H9 (cell line): ENCODE results near the gene MMRN2. TPM values are rescaled to one million over a fixed set of nuclear protein-coding genes. Genes with fewer than 3 reads are reported as not detected.
"Not testable (repeated sequence)": the region's sequence is repeated elsewhere in the genome, so short reads cannot be mapped to it uniquely, and the experiment has no call there.

Experiments
- DNase-seq: peaks from one replicate; pipeline ENCODE4 v3.0.0-alpha.2; 2017
- H2AFZ ChIP-seq: one replicate; pipeline ENCODE4 v1.6.1; 2013; ENCODE audit warnings: mild to moderate bottlenecking, low read length, control low read depth, moderate library complexity
- H2AK5ac ChIP-seq: 2 replicates; pipeline ENCODE4 v1.6.1; 2013; ENCODE audit warnings: low read length, control low read depth, mixed read lengths; ENCODE audit not compliant: insufficient read length
- H2BK120ac ChIP-seq: one replicate; pipeline ENCODE4 v1.6.1; 2013; ENCODE audit warnings: low read depth, mild to moderate bottlenecking, low read length, control low read depth, inconsistent platforms; ENCODE audit not compliant: poor library complexity, severe bottlenecking
- H2BK12ac ChIP-seq: 2 replicates; pipeline ENCODE4 v1.6.1; 2013; ENCODE audit warnings: low read length, control low read depth, mixed read lengths, low read depth; ENCODE audit not compliant: insufficient read length
- H2BK15ac ChIP-seq: 2 replicates; pipeline ENCODE4 v1.6.1; 2013; ENCODE audit warnings: low read depth, low read length, control low read depth
- H2BK20ac ChIP-seq: one replicate; pipeline ENCODE4 v1.6.1; 2013; ENCODE audit warnings: low read depth, mild to moderate bottlenecking, low read length, control low read depth, inconsistent platforms; ENCODE audit not compliant: poor library complexity, severe bottlenecking
- H2BK5ac ChIP-seq: 2 replicates; pipeline ENCODE4 v1.6.1; 2013; ENCODE audit warnings: low read length, control low read depth, mixed read lengths; ENCODE audit not compliant: insufficient read length
- H3K14ac ChIP-seq: 2 replicates; pipeline ENCODE4 v1.6.1; 2013; ENCODE audit warnings: low read length, control low read depth; ENCODE audit not compliant: insufficient read depth
- H3K18ac ChIP-seq: 2 replicates; pipeline ENCODE4 v1.6.1; 2013; ENCODE audit warnings: low read depth, mild to moderate bottlenecking, mixed read lengths, low read length, control low read depth; ENCODE audit not compliant: insufficient read length
- H3K23ac ChIP-seq: 2 replicates; pipeline ENCODE4 v1.6.1; 2013; ENCODE audit warnings: low read length, control low read depth, mixed read lengths, low read depth; ENCODE audit not compliant: insufficient read length
- H3K23me2 ChIP-seq: 2 replicates; pipeline ENCODE4 v1.6.1; 2013; ENCODE audit warnings: low read depth, mild to moderate bottlenecking, mixed read lengths, low read length, control low read depth; ENCODE audit not compliant: insufficient read length, poor library complexity, severe bottlenecking
- H3K27ac ChIP-seq: 2 replicates; pipeline ENCODE4 v1.5.1; 2013; ENCODE audit warnings: low read length, control low read depth, mixed read lengths, low read depth; ENCODE audit not compliant: insufficient read length
- H3K27me3 ChIP-seq: 2 replicates; pipeline ENCODE4 v1.6.1; 2013; ENCODE audit warnings: low read length, control low read depth, inconsistent platforms; ENCODE audit not compliant: insufficient read depth
- H3K4ac ChIP-seq: 2 replicates; pipeline ENCODE4 v1.6.1; 2013; ENCODE audit warnings: low read depth, mild to moderate bottlenecking, control low read depth, inconsistent platforms, low read length, moderate library complexity
- H3K4me1 ChIP-seq: 2 replicates; pipeline ENCODE4 v1.6.1; 2013; ENCODE audit warnings: low read length, control low read depth, inconsistent platforms; ENCODE audit not compliant: insufficient read depth
- H3K4me2 ChIP-seq: 2 replicates; pipeline ENCODE4 v1.6.1; 2013; ENCODE audit warnings: low read length, control low read depth, mixed read lengths; ENCODE audit not compliant: insufficient read length, insufficient read depth
- H3K56ac ChIP-seq: 2 replicates; pipeline ENCODE4 v1.6.1; 2013; ENCODE audit warnings: low read depth, mild to moderate bottlenecking, mixed read lengths, low read length, control low read depth; ENCODE audit not compliant: insufficient read length
- H3K79me1 ChIP-seq: 2 replicates; pipeline ENCODE4 v1.6.1; 2013; ENCODE audit warnings: low read depth, mild to moderate bottlenecking, moderate library complexity, low read length, control low read depth, inconsistent platforms; ENCODE audit not compliant: insufficient read depth, poor library complexity, severe bottlenecking
- H3K79me2 ChIP-seq: 2 replicates; pipeline ENCODE4 v1.6.1; 2013; ENCODE audit warnings: low read length, control low read depth, inconsistent platforms; ENCODE audit not compliant: insufficient read depth
- H3K9ac ChIP-seq: 2 replicates; pipeline ENCODE4 v1.6.1; 2013; ENCODE audit warnings: low read length, control low read depth, mixed read lengths; ENCODE audit not compliant: insufficient read length; ENCODE audit errors: extremely low read depth
- H3K9me3 ChIP-seq: one replicate; pipeline ENCODE4 v1.6.1; 2013; ENCODE audit warnings: low read depth, low read length, inconsistent platforms; ENCODE audit not compliant: control insufficient read depth
- H3T11ph ChIP-seq: one replicate; pipeline ENCODE4 v1.6.1; 2013; ENCODE audit warnings: mild to moderate bottlenecking, low read length, control low read depth, inconsistent platforms
- H4K20me1 ChIP-seq: one replicate; pipeline ENCODE4 v1.6.1; 2013; ENCODE audit not compliant: control insufficient read depth, insufficient read length, insufficient read depth
- H4K5ac ChIP-seq: 2 replicates; pipeline ENCODE4 v1.6.1; 2013; ENCODE audit warnings: low read depth, mild to moderate bottlenecking, mixed read lengths, low read length, control low read depth; ENCODE audit not compliant: insufficient read length
- H4K8ac ChIP-seq: replicated peaks from 2 replicates; pipeline ENCODE4 v1.6.1; 2013; ENCODE audit warnings: low read length, control low read depth, mixed read lengths, low read depth; ENCODE audit not compliant: insufficient read length
- H4K91ac ChIP-seq: 2 replicates; pipeline ENCODE4 v1.6.1; 2013; ENCODE audit warnings: low read depth, mild to moderate bottlenecking, moderate library complexity, mixed read lengths, low read length, control low read depth; ENCODE audit not compliant: insufficient read length
- H3K27ac Mint-ChIP-seq, 3 experiments: 2 replicates in 2 of 3; 3 replicates in 1 of 3; pipeline ENCODE4 v1.8.0; 2020 to 2021; ENCODE audit warnings: mixed read lengths in 3 of 3, mild to moderate bottlenecking in 1 of 3, moderate library complexity in 1 of 3
- H3K27me3 Mint-ChIP-seq: 2 replicates; pipeline ENCODE4 v1.8.0; 2021; ENCODE audit warnings: low read depth, mild to moderate bottlenecking, moderate library complexity, mixed read lengths
- H3K36me3 Mint-ChIP-seq, 3 experiments: 2 replicates in 2 of 3; 3 replicates in 1 of 3; pipeline ENCODE4 v1.8.0; 2020 to 2021; ENCODE audit warnings: low read depth in 3 of 3, mixed read lengths in 3 of 3; ENCODE audit not compliant: insufficient read depth in 1 of 3
- H3K4me1 Mint-ChIP-seq, 2 experiments: 2 replicates each; pipeline ENCODE4 v1.8.0; 2020; ENCODE audit warnings: mixed read lengths in 2 of 2
- H3K4me3 Mint-ChIP-seq, 2 experiments: 2 replicates in 1 of 2; 3 replicates in 1 of 2; pipeline ENCODE4 v1.8.0; 2020 to 2021; ENCODE audit warnings: mild to moderate bottlenecking in 2 of 2, mixed read lengths in 2 of 2, moderate library complexity in 1 of 2
- H3K9me3 Mint-ChIP-seq, 2 experiments: 2 replicates in 1 of 2; 3 replicates in 1 of 2; pipeline ENCODE4 v1.8.0; 2020; ENCODE audit warnings: mild to moderate bottlenecking in 2 of 2, mixed read lengths in 2 of 2, moderate library complexity in 1 of 2
- CTCF ChIP-seq: fragments of 200-600 bp; sonication (generic); conservative IDR thresholded peaks from 3 replicates; pipeline ENCODE4 v1.8.0; 2021; ENCODE audit warnings: antibody characterized with exemption, mild to moderate bottlenecking
- WGBS: extraction: QIAGEN DNeasy Blood & Tissue Kit; methylation state at CpG from one replicate; pipeline ENCODE4 v1.1.7; 2013; ENCODE audit warnings: missing lambda C conversion rate, low lambda C conversion rate, mixed read lengths; ENCODE audit not compliant: insufficient read length; ENCODE audit errors: extremely low coverage; 5-methylcytosine and 5-hydroxymethylcytosine counted together
- total RNA-seq: library from RNA; stranded (reverse); gene quantifications from 2 replicates; pipeline ENCODE4 v1.2.1, GENCODE V29; 2021

Gene MMRN2
- total RNA-seq, 1 experiment from 2014 or later, result 1.0 TPM

GRCh38 chr10:86988520-86988919, 31.1 kb upstream of the MMRN2 start:
- H3K4me3 Mint-ChIP-seq, result no peak overlapping the region
- H3K56ac ChIP-seq, result no peak overlapping the region

GRCh38 chr10:86984498-86984897, 27.1 kb upstream of the MMRN2 start:
- not testable (repeated sequence) for H3K27ac Mint-ChIP-seq, H2BK120ac ChIP-seq

More at GRCh38 chr10:86988520-86988919, 31.1 kb upstream of the MMRN2 start:
- Histone ChIP-seq H3K27ac (no peak overlapping the region), H4K8ac (no peak overlapping the region), H3T11ph (no peak overlapping the region), H3K79me2 (no peaks in the 10 kb centered on the region), H4K91ac (no peak overlapping the region), H2BK20ac (no peak overlapping the region), H3K4me2 (no peak overlapping the region), H3K14ac (no peak overlapping the region), H3K18ac (no peak overlapping the region), H4K20me1 (no peaks in the 10 kb centered on the region), H3K4me1 (no peaks in the 10 kb centered on the region; the same call in 1 of the 2 replicates), H3K9me3 (no peaks in the 10 kb centered on the region), H3K4ac (no peak overlapping the region), H2BK12ac (no peak overlapping the region), H2AK5ac (no peak overlapping the region), H3K23me2 (no peaks in the 10 kb centered on the region), H2BK120ac (no peak overlapping the region), H2BK5ac (no peak overlapping the region), H3K23ac (no peak overlapping the region), H4K5ac (no peak overlapping the region), H3K27me3 (no peaks in the 10 kb centered on the region), H2BK15ac (no peak overlapping the region), H2AFZ (no peak overlapping the region), H3K9ac (no peak overlapping the region), H3K79me1 (no peaks in the 10 kb centered on the region)
- H3K4me1 Mint-ChIP-seq, result 0 out of 4 replicates have a peak, but pooled peaks cover 0 to 3% of the 10 kb centered on the region in 2 experiments
- no peaks in the 10 kb centered on the region for H3K9me3 Mint-ChIP-seq
- TF ChIP-seq CTCF, result no peak
- H3K27me3 Mint-ChIP-seq, result no peaks in the 10 kb centered on the region
- DNase-seq, result no peak
- peak overlapping the region in 2 of 3 experiments; percentile 14 to 33; a peak in 1 of 7 replicates for H3K27ac Mint-ChIP-seq
- no peaks in the 10 kb centered on the region for H3K36me3 Mint-ChIP-seq
- no CpG with 5 or more reads among the region's 1 CpG for WGBS

More at GRCh38 chr10:86984498-86984897, 27.1 kb upstream of the MMRN2 start:
- not testable (repeated sequence) for H4K5ac ChIP-seq, H2BK15ac ChIP-seq, H3K4me1 ChIP-seq, H2BK5ac ChIP-seq, H3K4ac ChIP-seq, H3K9ac ChIP-seq, DNase-seq, H4K20me1 ChIP-seq, H4K91ac ChIP-seq, H3K23ac ChIP-seq, H3K9me3 ChIP-seq, H3T11ph ChIP-seq, H3K18ac ChIP-seq, H3K9me3 Mint-ChIP-seq, H3K14ac ChIP-seq, H3K4me2 ChIP-seq, H3K27ac ChIP-seq, H4K8ac ChIP-seq, H3K79me1 ChIP-seq, H2BK12ac ChIP-seq, H3K79me2 ChIP-seq, H3K27me3 Mint-ChIP-seq, H3K27me3 ChIP-seq, H3K4me3 Mint-ChIP-seq, H2AFZ ChIP-seq, H2AK5ac ChIP-seq, H2BK20ac ChIP-seq, H3K56ac ChIP-seq, H3K23me2 ChIP-seq, H3K36me3 Mint-ChIP-seq
- H3K4me1 Mint-ChIP-seq, result peaks cover 9 to 15% of the 10 kb centered on the region in 2 experiments
- WGBS, result no CpG with 5 or more reads among the region's 4 CpGs
